EL (cell line): ENCODE results near the gene MAGOHB.
"Not testable (repeated sequence)": the region's sequence is repeated elsewhere in the genome, so short reads cannot be mapped to it uniquely, and the experiment has no call there.

Experiments
- DNase-seq: peaks from one replicate; pipeline ENCODE4 v3.0.0-alpha.2; 2016

MAGOHB gene

GRCh38 chr12:10611258-10611657, 2.2 kb downstream of the MAGOHB start:
- not testable (repeated sequence) for DNase-seq

GRCh38 chr12:10610188-10610587, 3.2 kb downstream of the MAGOHB start:
- DNase-seq = no peak

- DNase-seq = peak; percentile 31
These were observed 5.4 kb downstream of the MAGOHB start for GRCh38 chr12:10607885-10608458.

- DNase-seq = no peak
These were observed 11.5 kb downstream of the MAGOHB start for GRCh38 chr12:10601860-10602259.

- no peak for DNase-seq
These were observed 12.4 kb downstream of the MAGOHB start for GRCh38 chr12:10600988-10601387.

- DNase-seq = no peak
These were observed 17.5 kb downstream of the MAGOHB start for GRCh38 chr12:10595881-10596280.

GRCh38 chr12:10590966-10591365, 22.4 kb downstream of the MAGOHB start:
- DNase-seq = peak; percentile 25

- peak; percentile 2 for DNase-seq
These were observed 29.0 kb downstream of the MAGOHB start for GRCh38 chr12:10584415-10584814.

- no peak for DNase-seq
These were observed 30.7 kb downstream of the MAGOHB start for GRCh38 chr12:10582704-10583103.

- not testable (repeated sequence) for DNase-seq
These were observed 31.3 kb downstream of the MAGOHB start for GRCh38 chr12:10582133-10582532.

GRCh38 chr12:10574307-10574706, 39.1 kb downstream of the MAGOHB start:
- DNase-seq = no peak

- peak; percentile 58 for DNase-seq
These were observed 41.4 kb downstream of the MAGOHB start for GRCh38 chr12:10572021-10572490.

- no peak for DNase-seq
These were observed 42.3 kb downstream of the MAGOHB start for GRCh38 chr12:10571141-10571540.

GRCh38 chr12:10567813-10568212, 45.6 kb downstream of the MAGOHB start:
- no peak for DNase-seq

GRCh38 chr12:10563966-10564365, 49.4 kb downstream of the MAGOHB start:
- no peak for DNase-seq

GRCh38 chr12:10563002-10563401, 50.4 kb downstream of the MAGOHB start:
- DNase-seq = peak; percentile 2

GRCh38 chr12:10562306-10562933, 51.0 kb downstream of the MAGOHB start:
- peak; percentile 40 for DNase-seq

- DNase-seq = no peak
These were observed 54.2 kb downstream of the MAGOHB start for GRCh38 chr12:10559244-10559643.

GRCh38 chr12:10558789-10559188, 54.6 kb downstream of the MAGOHB start:
- no peak for DNase-seq

- DNase-seq = no peak
These were observed 55.1 kb downstream of the MAGOHB start for GRCh38 chr12:10558301-10558700.

GRCh38 chr12:10557766-10558165, 55.6 kb downstream of the MAGOHB start:
- no peak for DNase-seq

- DNase-seq = no peak
These were observed 56.1 kb downstream of the MAGOHB start for GRCh38 chr12:10557329-10557728.

GRCh38 chr12:10554756-10555481, 58.5 kb downstream of the MAGOHB start:
- no peak for DNase-seq

GRCh38 chr12:10554228-10554755, 59.1 kb downstream of the MAGOHB start:
- no peak for DNase-seq
